Measurements from ENCODE around the gene ACSL6. TPM values are rescaled to one million over a fixed set of nuclear protein-coding genes. Genes with fewer than 3 reads are reported as not detected.

Gene ACSL6
- total and polyA plus RNA-seq, 2 experiments from 2014 or later, result 0.18 to 0.48 TPM

DNA sequence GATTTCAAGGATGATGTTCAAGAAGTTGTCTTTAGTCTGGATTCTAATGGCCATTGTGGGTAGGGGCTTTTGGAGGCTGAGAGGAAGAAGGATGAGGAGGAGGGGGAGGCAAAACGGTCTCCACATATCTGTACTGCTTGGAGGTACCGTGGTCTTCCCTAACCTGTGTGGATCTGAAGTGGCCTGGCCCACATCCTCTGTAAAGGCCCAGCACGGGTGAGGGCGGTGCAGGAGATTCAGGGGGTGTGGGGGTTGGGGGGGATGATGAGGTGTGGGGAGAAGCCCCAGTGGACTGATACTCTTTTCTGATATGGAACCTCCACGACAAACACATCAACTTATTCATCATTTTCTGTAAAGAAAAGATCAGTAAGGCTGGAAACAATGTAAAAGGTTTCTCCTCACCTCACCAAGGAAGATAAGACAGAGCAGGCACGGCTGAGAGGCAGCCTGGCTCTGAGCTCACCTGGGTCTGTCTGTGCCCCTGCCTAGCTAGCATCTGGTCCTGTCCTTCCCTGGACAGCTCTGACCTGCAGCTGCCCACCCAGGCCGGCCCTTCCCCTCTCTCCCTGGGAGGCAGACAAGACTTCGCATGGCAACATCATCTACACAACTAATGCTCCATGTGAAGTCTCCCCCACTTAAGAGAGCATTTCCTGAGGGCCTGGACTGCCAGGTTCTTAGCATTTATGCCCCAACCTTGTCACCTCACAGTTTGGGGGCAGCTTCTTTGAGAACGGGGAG lies 43.4 kb upstream of the ACSL6 start:
- no peak overlapping the region for H3K4me3 ChIP-seq
- TF ChIP-seq, protein P1, sequence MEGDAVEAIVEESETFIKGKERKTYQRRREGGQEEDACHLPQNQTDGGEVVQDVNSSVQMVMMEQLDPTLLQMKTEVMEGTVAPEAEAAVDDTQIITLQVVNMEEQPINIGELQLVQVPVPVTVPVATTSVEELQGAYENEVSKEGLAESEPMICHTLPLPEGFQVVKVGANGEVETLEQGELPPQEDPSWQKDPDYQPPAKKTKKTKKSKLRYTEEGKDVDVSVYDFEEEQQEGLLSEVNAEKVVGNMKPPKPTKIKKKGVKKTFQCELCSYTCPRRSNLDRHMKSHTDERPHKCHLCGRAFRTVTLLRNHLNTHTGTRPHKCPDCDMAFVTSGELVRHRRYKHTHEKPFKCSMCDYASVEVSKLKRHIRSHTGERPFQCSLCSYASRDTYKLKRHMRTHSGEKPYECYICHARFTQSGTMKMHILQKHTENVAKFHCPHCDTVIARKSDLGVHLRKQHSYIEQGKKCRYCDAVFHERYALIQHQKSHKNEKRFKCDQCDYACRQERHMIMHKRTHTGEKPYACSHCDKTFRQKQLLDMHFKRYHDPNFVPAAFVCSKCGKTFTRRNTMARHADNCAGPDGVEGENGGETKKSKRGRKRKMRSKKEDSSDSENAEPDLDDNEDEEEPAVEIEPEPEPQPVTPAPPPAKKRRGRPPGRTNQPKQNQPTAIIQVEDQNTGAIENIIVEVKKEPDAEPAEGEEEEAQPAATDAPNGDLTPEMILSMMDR (IDR thresholded peaks at IDR 0.05; ENCODE audit: low read depth, low read length), result no peak
- H3K9me3 ChIP-seq (ENCODE audit: low read depth), result no peaks in the 10 kb centered on the region
- H3K27ac ChIP-seq, result no peak overlapping the region
- DNase-seq (ENCODE audit: low read depth in 1 of 2, low spot score in 1 of 2), result no peak
- no peaks in the 10 kb centered on the region for H3K27me3 ChIP-seq
- H3K36me3 ChIP-seq, result no peaks in the 10 kb centered on the region
- no peaks in the 10 kb centered on the region for H3K4me1 ChIP-seq (ENCODE audit: low read depth)

DNA sequence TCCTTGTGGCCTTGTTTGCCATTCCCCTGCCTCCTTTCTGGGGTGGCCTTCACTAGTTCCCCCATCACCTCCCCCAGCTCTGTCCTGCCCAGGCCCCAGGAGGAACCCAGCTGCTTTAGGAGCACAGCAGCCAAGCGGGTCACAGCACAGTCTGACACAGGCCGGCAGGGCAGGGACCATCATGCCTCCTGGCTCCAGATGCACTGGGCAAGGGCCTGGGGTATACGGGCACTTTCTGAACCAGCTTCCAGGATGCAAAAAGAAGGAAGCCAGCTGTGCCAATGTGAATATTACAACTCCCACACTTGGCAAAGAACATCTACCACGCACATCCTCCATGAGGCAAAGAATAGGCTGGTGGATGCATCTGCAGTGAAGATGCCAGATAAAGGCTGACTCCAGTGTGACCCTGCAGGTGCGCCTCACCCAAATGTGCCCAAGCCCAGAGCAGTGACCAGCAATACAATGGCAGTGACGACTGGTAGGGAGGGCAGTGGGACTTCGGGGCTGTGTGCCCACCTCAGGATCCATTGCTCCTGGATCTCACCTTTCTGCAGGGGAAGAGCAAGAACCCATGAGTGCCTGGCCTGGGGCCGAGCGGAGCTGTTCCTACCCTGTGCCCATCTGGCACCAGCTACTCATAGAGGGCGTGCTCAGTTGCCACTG lies 42.7 kb upstream of the ACSL6 start:
- H3K4me1 ChIP-seq (ENCODE audit: low read depth), result no peaks in the 10 kb centered on the region
- no peaks in the 10 kb centered on the region for H3K27me3 ChIP-seq
- DNase-seq (ENCODE audit: low read depth in 1 of 2, low spot score in 1 of 2), result no peak
- TF ChIP-seq, protein P1 (IDR thresholded peaks at IDR 0.05; ENCODE audit: low read depth, low read length), result no peak
- no peak overlapping the region for H3K4me3 ChIP-seq
- H3K27ac ChIP-seq, result no peak overlapping the region
- H3K9me3 ChIP-seq (ENCODE audit: low read depth), result no peaks in the 10 kb centered on the region
- no peaks in the 10 kb centered on the region for H3K36me3 ChIP-seq

DNA sequence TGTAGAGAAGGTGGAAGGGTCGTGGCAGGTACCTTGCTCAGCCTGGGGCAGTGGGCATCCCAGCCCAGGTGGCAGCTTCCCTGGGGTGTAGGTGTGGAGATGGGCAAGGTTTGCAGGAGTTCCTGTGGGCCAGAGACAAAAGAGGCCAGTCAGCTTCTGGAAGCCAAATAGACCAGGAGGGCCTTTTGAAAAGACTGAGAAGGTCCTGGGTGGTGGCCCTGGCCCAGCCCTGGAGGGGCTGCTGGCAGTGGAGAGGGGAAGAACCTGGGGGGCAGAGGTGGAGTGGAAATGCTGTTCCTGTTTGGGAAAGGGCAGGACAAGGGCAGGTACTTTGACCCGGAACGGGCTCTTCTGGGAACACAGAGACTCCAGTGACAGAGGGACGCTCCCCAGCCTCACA lies 42.0 kb upstream of the ACSL6 start:
- Histone ChIP-seq H3K4me1 (ENCODE audit: low read depth) (no peaks in the 10 kb centered on the region), H3K27ac (no peak overlapping the region), H3K36me3 (no peaks in the 10 kb centered on the region), H3K9me3 (ENCODE audit: low read depth) (no peaks in the 10 kb centered on the region), H3K4me3 (no peak overlapping the region), H3K27me3 (no peaks in the 10 kb centered on the region)
- TF ChIP-seq, protein P1 (IDR thresholded peaks at IDR 0.05; ENCODE audit: low read depth, low read length), result no peak
- no peak for DNase-seq (ENCODE audit: low read depth in 1 of 2, low spot score in 1 of 2)

DNA sequence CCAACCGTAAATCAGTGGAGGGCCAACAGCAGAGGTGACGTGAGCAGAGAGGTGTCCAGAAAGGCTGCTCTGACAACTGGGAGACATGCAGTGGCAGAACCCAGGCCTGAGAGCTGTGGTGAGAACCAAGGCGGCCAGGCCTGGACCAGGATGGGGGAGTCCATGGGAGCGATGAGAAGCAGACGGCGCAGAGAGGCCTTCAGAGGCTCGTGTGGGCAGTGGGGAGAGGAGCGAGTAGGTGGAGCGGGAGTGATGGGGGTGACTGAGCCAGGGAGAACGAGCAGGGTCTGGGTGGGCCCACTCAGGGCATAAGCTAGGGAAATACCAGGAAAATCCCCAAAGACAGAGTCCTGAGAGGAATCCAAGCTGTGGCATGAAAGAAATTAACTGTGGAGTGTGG lies 41.1 kb upstream of the ACSL6 start:
- Histone ChIP-seq H3K27ac (no peak overlapping the region), H3K36me3 (no peaks in the 10 kb centered on the region), H3K27me3 (no peaks in the 10 kb centered on the region), H3K4me1 (ENCODE audit: low read depth) (no peaks in the 10 kb centered on the region), H3K9me3 (ENCODE audit: low read depth) (no peaks in the 10 kb centered on the region), H3K4me3 (no peak overlapping the region)
- no peak for DNase-seq (ENCODE audit: low read depth in 1 of 2, low spot score in 1 of 2)
- TF ChIP-seq, protein P1 (IDR thresholded peaks at IDR 0.05; ENCODE audit: low read depth, low read length), result no peak

DNA sequence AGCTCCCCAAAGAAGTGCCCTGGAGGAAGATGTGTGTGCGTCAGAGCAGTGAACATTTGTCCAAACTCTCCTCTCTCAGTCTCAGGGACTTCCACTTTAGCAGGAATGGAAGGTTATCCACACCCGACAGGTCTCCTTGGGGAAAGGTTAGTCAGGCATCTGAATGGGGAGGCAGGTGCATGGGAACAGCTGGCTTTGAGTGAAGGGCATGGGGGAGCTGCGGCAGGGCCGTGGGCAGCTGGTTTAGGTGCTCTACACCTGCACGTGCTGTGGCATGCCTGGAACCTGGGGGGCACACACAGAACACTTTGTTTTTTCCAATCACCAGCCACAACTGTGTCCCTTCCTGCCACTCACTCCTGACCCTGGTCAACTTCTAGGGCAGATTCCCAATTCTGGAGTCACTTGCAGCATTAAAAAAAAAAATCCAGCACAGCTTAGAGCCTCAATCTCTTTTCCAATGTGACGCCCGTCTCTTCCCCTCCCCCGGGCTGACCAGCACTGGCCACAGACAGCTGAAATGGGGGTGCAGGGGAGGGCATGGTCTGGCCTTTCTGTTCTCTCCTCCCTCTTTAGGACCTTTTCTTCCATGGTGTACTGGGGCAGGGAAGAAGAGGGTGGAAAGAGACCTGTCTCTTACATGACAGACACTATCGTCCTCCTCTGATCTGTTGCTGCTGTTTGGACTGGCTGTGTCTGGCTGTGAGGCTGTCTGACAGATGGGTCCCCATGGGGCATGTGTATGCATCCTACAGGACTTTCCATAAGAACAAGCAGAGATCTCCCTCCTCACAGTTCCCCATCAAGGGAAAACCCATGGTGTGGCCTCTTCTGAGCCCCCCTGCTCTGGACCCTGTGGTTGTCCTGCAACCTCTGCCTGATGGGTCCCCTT lies 39.4 kb upstream of the ACSL6 start:
- Histone ChIP-seq H3K4me1 (ENCODE audit: low read depth) (no peaks in the 10 kb centered on the region), H3K27ac (no peak overlapping the region), H3K9me3 (ENCODE audit: low read depth) (no peaks in the 10 kb centered on the region), H3K27me3 (no peaks in the 10 kb centered on the region), H3K36me3 (no peaks in the 10 kb centered on the region), H3K4me3 (no peak overlapping the region)
- TF ChIP-seq, protein P1 (IDR thresholded peaks at IDR 0.05; ENCODE audit: low read depth, low read length), result no peak
- DNase-seq (ENCODE audit: low read depth in 1 of 2, low spot score in 1 of 2), result no peak

Measured in cardiac muscle cell (in vitro differentiated cells and primary cell).